SK-N-MC (cell line): ENCODE measurements around the gene RHOA.

ENCODE experiments used
- EZH2 ChIP-seq: fragments of 200-600 bp; sonication (generic); IDR thresholded peaks from one replicate; pipeline ENCODE4 v1.6.1; 2017; ENCODE audit warnings: antibody characterized with exemption
- POLR2AphosphoS5 ChIP-seq: IDR thresholded peaks from 2 replicates; pipeline ENCODE4 v1.6.1; 2012; ENCODE audit warnings: mild to moderate bottlenecking, low read depth, low read length, borderline replicate concordance

GRCh38 chr3:49383387-49383786 lies 28.4 kb downstream of the RHOA start:
- TF ChIP-seq EZH2 (no peak), POLR2AphosphoS5 (no peak)
